ENCODE data around the gene BAZ2B. TPM values are rescaled to one million over a fixed set of nuclear protein-coding genes. Genes with fewer than 3 reads are reported as not detected.

Gene BAZ2B
- total RNA-seq, 1 donor from 2014 or later, result 45.0 TPM

GRCh38 chr2:159462961-159463360 is 153.4 kb downstream of the BAZ2B start:
- H3K4me3 ChIP-seq (ENCODE audit: low read depth, low read length), result no peak overlapping the region

GRCh38 chr2:159462201-159462785 is 154.1 kb downstream of the BAZ2B start:
- no peak for DNase-seq (ENCODE audit: low read depth)
- no peak for TF ChIP-seq CTCF (IDR thresholded peaks at IDR 0.05; ENCODE audit: insufficient read depth, low read length, poor library complexity, severe bottlenecking)
- H3K36me3 ChIP-seq (ENCODE audit: control insufficient read depth, insufficient read depth, low read length), result no peaks in the 10 kb centered on the region
- H3K4me3 ChIP-seq (ENCODE audit: low read depth, low read length), result no peak overlapping the region
- H3K27me3 ChIP-seq (ENCODE audit: control insufficient read depth, insufficient read depth, low read length), result no peaks in the 10 kb centered on the region

More at GRCh38 chr2:159462961-159463360, 153.4 kb downstream of the BAZ2B start:
- no peaks in the 10 kb centered on the region for H3K27me3 ChIP-seq (ENCODE audit: control insufficient read depth, insufficient read depth, low read length)
- no peaks in the 10 kb centered on the region for H3K36me3 ChIP-seq (ENCODE audit: control insufficient read depth, insufficient read depth, low read length)
- no peak for DNase-seq (ENCODE audit: low read depth)
- no peak for TF ChIP-seq CTCF (IDR thresholded peaks at IDR 0.05; ENCODE audit: insufficient read depth, low read length, poor library complexity, severe bottlenecking)

GRCh38 chr2:159461076-159461475 is 155.3 kb downstream of the BAZ2B start:
- no peak for TF ChIP-seq CTCF (IDR thresholded peaks at IDR 0.05; ENCODE audit: insufficient read depth, low read length, poor library complexity, severe bottlenecking)
- Histone ChIP-seq H3K27me3 (ENCODE audit: control insufficient read depth, insufficient read depth, low read length) (no peaks in the 10 kb centered on the region), H3K4me3 (ENCODE audit: low read depth, low read length) (no peak overlapping the region), H3K36me3 (ENCODE audit: control insufficient read depth, insufficient read depth, low read length) (no peaks in the 10 kb centered on the region)
- DNase-seq (ENCODE audit: low read depth), result no peak

GRCh38 chr2:159460227-159460626 is 156.1 kb downstream of the BAZ2B start:
- Histone ChIP-seq H3K27me3 (ENCODE audit: control insufficient read depth, insufficient read depth, low read length) (no peaks in the 10 kb centered on the region), H3K36me3 (ENCODE audit: control insufficient read depth, insufficient read depth, low read length) (no peaks in the 10 kb centered on the region), H3K4me3 (ENCODE audit: low read depth, low read length) (no peak overlapping the region)
- no peak for DNase-seq (ENCODE audit: low read depth)
- TF ChIP-seq CTCF (IDR thresholded peaks at IDR 0.05; ENCODE audit: insufficient read depth, low read length, poor library complexity, severe bottlenecking), result no peak

- no peaks in the 10 kb centered on the region for H3K36me3 ChIP-seq (ENCODE audit: control insufficient read depth, insufficient read depth, low read length)
- DNase-seq (ENCODE audit: low read depth), result no peak
- H3K4me3 ChIP-seq (ENCODE audit: low read depth, low read length), result no peak overlapping the region
- no peaks in the 10 kb centered on the region for H3K27me3 ChIP-seq (ENCODE audit: control insufficient read depth, insufficient read depth, low read length)
- no peak for TF ChIP-seq CTCF (IDR thresholded peaks at IDR 0.05; ENCODE audit: insufficient read depth, low read length, poor library complexity, severe bottlenecking)
Observed at GRCh38 chr2:159459279-159459678, 157.1 kb downstream of the BAZ2B start.

GRCh38 chr2:159457589-159457988 is 158.8 kb downstream of the BAZ2B start:
- DNase-seq (ENCODE audit: low read depth), result no peak
- no peak for TF ChIP-seq CTCF (IDR thresholded peaks at IDR 0.05; ENCODE audit: insufficient read depth, low read length, poor library complexity, severe bottlenecking)
- Histone ChIP-seq H3K4me3 (ENCODE audit: low read depth, low read length) (no peak overlapping the region), H3K27me3 (ENCODE audit: control insufficient read depth, insufficient read depth, low read length) (no peaks in the 10 kb centered on the region), H3K36me3 (ENCODE audit: control insufficient read depth, insufficient read depth, low read length) (no peaks in the 10 kb centered on the region)

Data from kidney epithelial cell (primary cell).